B cell (primary cell): ENCODE results near the gene IL18R1.

ENCODE experiments used
- EZH2 ChIP-seq: IDR thresholded peaks from 2 replicates; pipeline ENCODE4 v1.6.1; 2012; ENCODE audit warnings: borderline replicate concordance, low read depth, mild to moderate bottlenecking, moderate library complexity, low read length; ENCODE audit not compliant: insufficient read depth, poor library complexity, severe bottlenecking
- TF ChIP-seq, protein P1 (sequence below): fragments of 200-600 bp; IDR thresholded peaks from one replicate; pipeline ENCODE4 v1.8.0; 2022; ENCODE audit warnings: antibody characterized with exemption, mild to moderate bottlenecking

DNA sequence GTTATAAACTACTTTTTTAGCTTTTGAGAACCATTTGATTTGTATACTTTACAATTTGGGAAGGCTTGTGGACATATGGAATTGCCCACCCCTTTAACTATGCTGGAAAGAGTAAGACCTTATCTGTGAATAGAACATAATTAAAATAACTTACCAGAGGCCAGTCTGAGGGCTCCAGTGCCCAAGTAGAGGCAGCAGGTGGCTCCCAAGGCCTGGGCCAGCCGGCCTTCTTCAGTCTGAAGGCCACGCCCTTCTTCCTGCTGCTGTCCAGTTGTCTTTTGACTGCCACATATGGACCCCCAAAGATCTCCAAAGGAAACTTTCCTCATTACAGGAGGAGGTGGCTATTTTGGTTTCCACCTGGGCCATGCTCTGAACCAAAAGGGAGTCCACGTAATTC lies 55.4 kb downstream of the IL18R1 start:
- TF ChIP-seq, protein P1, sequence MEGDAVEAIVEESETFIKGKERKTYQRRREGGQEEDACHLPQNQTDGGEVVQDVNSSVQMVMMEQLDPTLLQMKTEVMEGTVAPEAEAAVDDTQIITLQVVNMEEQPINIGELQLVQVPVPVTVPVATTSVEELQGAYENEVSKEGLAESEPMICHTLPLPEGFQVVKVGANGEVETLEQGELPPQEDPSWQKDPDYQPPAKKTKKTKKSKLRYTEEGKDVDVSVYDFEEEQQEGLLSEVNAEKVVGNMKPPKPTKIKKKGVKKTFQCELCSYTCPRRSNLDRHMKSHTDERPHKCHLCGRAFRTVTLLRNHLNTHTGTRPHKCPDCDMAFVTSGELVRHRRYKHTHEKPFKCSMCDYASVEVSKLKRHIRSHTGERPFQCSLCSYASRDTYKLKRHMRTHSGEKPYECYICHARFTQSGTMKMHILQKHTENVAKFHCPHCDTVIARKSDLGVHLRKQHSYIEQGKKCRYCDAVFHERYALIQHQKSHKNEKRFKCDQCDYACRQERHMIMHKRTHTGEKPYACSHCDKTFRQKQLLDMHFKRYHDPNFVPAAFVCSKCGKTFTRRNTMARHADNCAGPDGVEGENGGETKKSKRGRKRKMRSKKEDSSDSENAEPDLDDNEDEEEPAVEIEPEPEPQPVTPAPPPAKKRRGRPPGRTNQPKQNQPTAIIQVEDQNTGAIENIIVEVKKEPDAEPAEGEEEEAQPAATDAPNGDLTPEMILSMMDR = no peak
- TF ChIP-seq EZH2 = no peak
